CD14-positive monocyte (primary cell): Measurements from ENCODE around the gene CMTM2. TPM values are rescaled to one million over a fixed set of nuclear protein-coding genes. Genes with fewer than 3 reads are reported as not detected.
A peak's percentile ranks its signal among the peaks of the same experiment; 100 is the strongest.

ENCODE experiments used
- DNase-seq, 3 donors: peaks; one replicate each; pipeline ENCODE4 v3.0.0-alpha.2; 2011 to 2022
- H2AFZ ChIP-seq: 2 replicates; pipeline ENCODE4 v1.6.0; 2012; ENCODE audit warnings: mild to moderate bottlenecking, low read depth, low read length, inconsistent platforms; ENCODE audit not compliant: insufficient read depth, poor library complexity, severe bottlenecking
- H3K27ac ChIP-seq, 2 donors: 1 replicate in 1 of 2; 2 replicates in 1 of 2; pipeline ENCODE4 v1.5.1; 2012 to 2013; ENCODE audit warnings: low read length in 2 of 2, control low read depth in 1 of 2, inconsistent platforms in 1 of 2, low read depth in 1 of 2, mild to moderate bottlenecking in 1 of 2
- H3K27me3 ChIP-seq, 2 donors: one replicate each; pipeline versions ENCODE4 v1.6.0 to v1.6.1; 2011 to 2013; ENCODE audit warnings: low read length in 2 of 2; ENCODE audit not compliant: control insufficient read depth in 2 of 2, insufficient read depth in 2 of 2
- H3K36me3 ChIP-seq, 2 donors: replicated peaks in 1 of 2; 1 replicate in 1 of 2; 2 replicates in 1 of 2; pipeline versions ENCODE4 v1.5.1 to v1.6.1; 2012 to 2013; ENCODE audit warnings: low read length in 2 of 2, control low read depth in 1 of 2, inconsistent platforms in 1 of 2, mild to moderate bottlenecking in 1 of 2; ENCODE audit not compliant: insufficient read depth in 2 of 2, control insufficient read depth in 1 of 2
- H3K4me1 ChIP-seq, 2 donors: 1 replicate in 1 of 2; 2 replicates in 1 of 2; pipeline versions ENCODE4 v1.5.1 to v1.6.1; 2012 to 2013; ENCODE audit warnings: low read length in 2 of 2, control low read depth in 1 of 2, inconsistent platforms in 1 of 2, mild to moderate bottlenecking in 1 of 2, moderate library complexity in 1 of 2; ENCODE audit not compliant: insufficient read depth in 2 of 2, control insufficient read depth in 1 of 2
- H3K4me2 ChIP-seq: replicated peaks from 2 replicates; pipeline ENCODE3; 2012; ENCODE audit warnings: low read length, moderate library complexity, mild to moderate bottlenecking; ENCODE audit not compliant: poor library complexity, severe bottlenecking; ENCODE audit errors: extremely low read depth
- H3K4me3 ChIP-seq, 3 experiments: fragments of 200-600 bp in 1 of 3; sonication (generic) in 1 of 3; replicated peaks in 1 of 3; 1 replicate in 2 of 3; 2 replicates in 1 of 3; pipeline ENCODE4 v1.5.1; 2011 to 2013; ENCODE audit warnings: low read length in 3 of 3, mild to moderate bottlenecking in 3 of 3, control low read depth in 2 of 3, low read depth in 2 of 3, inconsistent platforms in 1 of 3, moderate library complexity in 1 of 3
- H3K79me2 ChIP-seq: 2 replicates; pipeline ENCODE4 v1.6.0; 2012; ENCODE audit warnings: mild to moderate bottlenecking, control low read depth, inconsistent platforms, low read length, moderate library complexity; ENCODE audit not compliant: insufficient read depth
- H3K9ac ChIP-seq: 2 replicates; pipeline ENCODE4 v1.6.0; 2017; ENCODE audit warnings: low read length, mild to moderate bottlenecking; ENCODE audit not compliant: insufficient read depth, poor library complexity, severe bottlenecking
- H3K9me3 ChIP-seq, 2 donors: replicated peaks in 1 of 2; 1 replicate in 1 of 2; 2 replicates in 1 of 2; pipeline versions ENCODE4 v1.5.1 to v1.6.1; 2012 to 2013; ENCODE audit warnings: low read length in 2 of 2, control low read depth in 1 of 2; ENCODE audit not compliant: control insufficient read depth in 1 of 2, insufficient read depth in 1 of 2
- H4K20me1 ChIP-seq: 2 replicates; pipeline ENCODE4 v1.6.0; 2012; ENCODE audit warnings: mild to moderate bottlenecking, low read length, control low read depth, moderate library complexity; ENCODE audit not compliant: insufficient read depth
- H3K27ac Mint-ChIP-seq, 7 donors: one replicate each; pipeline ENCODE4 v1.8.0; 2020; ENCODE audit warnings: mild to moderate bottlenecking in 7 of 7, mixed read lengths in 7 of 7, moderate library complexity in 6 of 7, inconsistent platforms in 2 of 7
- H3K27me3 Mint-ChIP-seq, 3 donors: one replicate each; pipeline ENCODE4 v1.8.0; 2021 to 2022; ENCODE audit warnings: low read depth in 3 of 3, mild to moderate bottlenecking in 3 of 3, mixed read lengths in 3 of 3, moderate library complexity in 3 of 3, inconsistent platforms in 1 of 3
- H3K36me3 Mint-ChIP-seq, 2 donors: one replicate each; pipeline ENCODE4 v1.8.0; 2020; ENCODE audit warnings: mixed read lengths in 2 of 2, inconsistent platforms in 1 of 2, mild to moderate bottlenecking in 1 of 2
- H3K4me1 Mint-ChIP-seq: one replicate; pipeline ENCODE4 v1.8.0; 2020; ENCODE audit warnings: mild to moderate bottlenecking, mixed read lengths
- H3K4me3 Mint-ChIP-seq, 2 donors: one replicate each; pipeline ENCODE4 v1.8.0; 2020; ENCODE audit warnings: mild to moderate bottlenecking in 2 of 2, mixed read lengths in 2 of 2, moderate library complexity in 1 of 2
- H3K9me3 Mint-ChIP-seq, 7 donors: one replicate each; pipeline ENCODE4 v1.8.0; 2020 to 2022; ENCODE audit warnings: mixed read lengths in 7 of 7, mild to moderate bottlenecking in 6 of 7, moderate library complexity in 6 of 7, inconsistent platforms in 2 of 7
- CTCF ChIP-seq: fragments of 200-600 bp; IDR thresholded peaks from one replicate; pipeline ENCODE4 v1.8.0; 2022; ENCODE audit warnings: antibody characterized with exemption, mild to moderate bottlenecking
- WGBS: methylation state at CpG from one replicate; pipeline ENCODE4 v1.1.5; 2013; ENCODE audit warnings: missing lambda C conversion rate; ENCODE audit not compliant: insufficient coverage; 5-methylcytosine and 5-hydroxymethylcytosine counted together
- intact Hi-C, 2 donors: fragments of 100-400 bp; cut with micrococcal nuclease; formaldehyde crosslinking; loops; one replicate each; pipeline versions ENCODE4 v1.15.0 to v1.15.1; 2023
- polyA plus RNA-seq, 3 donors: library from polyadenylated mRNA; depleted of rRNA in 1 of 3; unstranded in 2 of 3; stranded (reverse) in 1 of 3; fragments of 300-500 nt in 2 of 3; fragments of >200 nt in 1 of 3; fragmentation: Illumina TruSeq in 2 of 3; gene quantifications; 1 replicate in 2 of 3; 2 replicates in 1 of 3; pipeline ENCODE4 v1.2.3, GENCODE V29; 2012 to 2021

Gene CMTM2
- polyA plus RNA-seq, 3 donors: 11.0 to 41.6 (median 39.1) TPM

- Histone ChIP-seq H3K79me2 (peaks cover 96% of the 10 kb centered on the region), H3K9ac (peak overlapping the region; percentile 18), H3K4me2 (no peak overlapping the region), H3K27me3 (no peaks in the 10 kb centered on the region), H4K20me1 (peaks cover 100% of the 10 kb centered on the region), H3K9me3 (no peaks in the 10 kb centered on the region), H3K27ac (peak overlapping the region in 1 of 2 donors; percentile 30), H3K4me3 (no peak overlapping the region), H2AFZ (no peak overlapping the region), H3K4me1 (peaks cover 0 to 32% of the 10 kb centered on the region in 2 donors), H3K36me3 (peaks cover 72 to 99% of the 10 kb centered on the region in 2 donors)
- H3K9me3 Mint-ChIP-seq: peaks cover 0 to under 1% (median 0%) of the 10 kb centered on the region in 7 donors
- peak overlapping the region; percentile 58 to 85 (median 73) for H3K27ac Mint-ChIP-seq
- intact Hi-C loops: no loop called here
- H3K27me3 Mint-ChIP-seq: no peaks in the 10 kb centered on the region
- no peak for DNase-seq
- H3K36me3 Mint-ChIP-seq: peaks cover 77 to 88% of the 10 kb centered on the region in 2 donors
- peaks cover 39% of the 10 kb centered on the region for H3K4me1 Mint-ChIP-seq
- no CpG with 5 or more reads among the region's 3 CpGs for WGBS
- TF ChIP-seq CTCF: no peak
- H3K4me3 Mint-ChIP-seq: no peak overlapping the region
These were observed 17.7 kb upstream of the CMTM2 start for GRCh38 chr16:66561381-66562080.

GRCh38 chr16:66562409-66562808, 16.9 kb upstream of the CMTM2 start:
- Histone ChIP-seq H3K4me3 (no peak overlapping the region), H2AFZ (no peak overlapping the region), H3K36me3 (peaks cover 78 to 100% of the 10 kb centered on the region in 2 donors), H3K9ac (no peak overlapping the region), H3K9me3 (no peaks in the 10 kb centered on the region), H3K27ac (peak overlapping the region in 1 of 2 donors; percentile 46), H4K20me1 (peaks cover 98% of the 10 kb centered on the region), H3K27me3 (no peaks in the 10 kb centered on the region), H3K79me2 (peaks cover 88% of the 10 kb centered on the region), H3K4me1 (peaks cover 0 to 23% of the 10 kb centered on the region in 2 donors), H3K4me2 (no peak overlapping the region)
- peaks cover 83 to 92% of the 10 kb centered on the region in 2 donors for H3K36me3 Mint-ChIP-seq
- no peaks in the 10 kb centered on the region for H3K27me3 Mint-ChIP-seq
- no peak for TF ChIP-seq CTCF
- peak overlapping the region in 4 of 7 donors; percentile 41 to 84 (median 63) for H3K27ac Mint-ChIP-seq
- H3K9me3 Mint-ChIP-seq: peaks cover 0 to 4% (median 0%) of the 10 kb centered on the region in 7 donors
- peaks cover 34% of the 10 kb centered on the region for H3K4me1 Mint-ChIP-seq
- WGBS: no CpG with 5 or more reads among the region's 1 CpG
- intact Hi-C loops: no loop called here
- H3K4me3 Mint-ChIP-seq: no peak overlapping the region
- DNase-seq: no peak
